Right lobe of liver (tissue), 4 donors: ENCODE results near the gene ADAM12.

Experiments
- CTCF ChIP-seq, 4 donors: fragments of 200-600 bp in 3 of 4; fragments of 450-650 bp in 1 of 4; IDR thresholded peaks; one replicate each; pipeline versions ENCODE4 v1.5.1 to v1.8.0; 2016 to 2022; ENCODE audit warnings: antibody characterized with exemption in 4 of 4, mild to moderate bottlenecking in 2 of 4
- POLR2A ChIP-seq: fragments of 450-650 bp; IDR thresholded peaks from one replicate; pipeline ENCODE4 v1.6.1; 2017; ENCODE audit warnings: antibody characterized with exemption, mild to moderate bottlenecking
- donor health status: DM: no; HTN: no; CAD: no.
- donor health status: DM: no; HTN: no; CAD: no.
- donor health status: DM: no; HTN: yes; CAD: no.

- TF ChIP-seq CTCF (IDR thresholded peaks at IDR 0.05) (no peak), POLR2A (no peak)
Observed at GRCh38 chr10:126207313-126207771, 180.9 kb downstream of the ADAM12 start.
